Gastrocnemius medialis (tissue), 4 donors: ENCODE measurements around the gene GUCY1A1.

Experiments
- POLR2A ChIP-seq, 2 donors: fragments of 450-650 bp; IDR thresholded peaks; one replicate each; pipeline ENCODE4 v1.6.1; 2017; ENCODE audit warnings: antibody characterized with exemption in 2 of 2, mild to moderate bottlenecking in 2 of 2, moderate library complexity in 2 of 2
- TF ChIP-seq, protein P1 (sequence below), 5 experiments: fragments of 450-650 bp in 3 of 5; fragments of 200-600 bp in 2 of 5; sonication (generic) in 2 of 5; IDR thresholded peaks in 4 of 5; conservative IDR thresholded peaks in 1 of 5; 1 replicate in 4 of 5; 2 replicates in 1 of 5; pipeline ENCODE4 v1.5.1; 2016 to 2019; ENCODE audit warnings: antibody characterized with exemption in 5 of 5, mild to moderate bottlenecking in 3 of 5, moderate library complexity in 3 of 5

DNA sequence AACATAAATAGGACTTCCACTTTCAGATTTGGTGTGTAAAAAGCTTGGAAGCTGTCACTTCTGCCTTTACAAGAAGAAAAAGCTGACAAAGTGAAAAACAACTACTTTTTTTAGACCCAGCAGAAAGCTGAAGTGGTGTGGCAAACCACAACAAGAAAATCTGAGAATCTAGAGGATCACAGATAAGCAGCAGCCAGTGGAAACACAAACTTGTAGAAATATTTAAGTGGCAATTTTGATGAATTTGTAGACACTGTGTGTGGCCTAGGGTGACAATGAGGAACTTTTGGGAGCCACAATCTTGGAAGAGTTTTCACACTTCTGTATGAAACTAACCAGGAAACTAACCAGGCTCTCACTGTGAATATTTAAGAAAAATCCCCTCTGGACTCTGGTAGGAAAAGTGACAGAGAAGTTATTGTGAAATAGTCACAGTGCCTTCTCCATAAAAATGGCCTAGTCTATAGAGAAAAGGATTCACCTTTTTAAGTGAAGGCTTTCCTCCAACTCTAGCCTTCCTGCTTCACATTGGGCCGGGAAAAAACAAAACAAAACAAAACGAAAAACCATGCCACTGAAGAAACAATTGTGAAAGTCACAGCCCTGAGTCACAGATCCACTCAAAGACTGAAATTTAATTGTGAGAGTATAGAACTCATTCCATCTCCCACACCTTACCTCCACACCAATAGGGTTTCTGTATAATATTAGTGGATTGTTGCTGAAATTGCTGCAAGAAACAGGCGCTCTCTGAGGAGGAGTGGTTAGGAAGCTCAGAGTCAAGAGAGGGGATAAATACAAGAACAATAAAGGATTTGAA lies 26.7 kb upstream of the GUCY1A1 start:
- no peak for TF ChIP-seq POLR2A (IDR thresholded peaks at IDR 0.05)
- TF ChIP-seq, protein P1, sequence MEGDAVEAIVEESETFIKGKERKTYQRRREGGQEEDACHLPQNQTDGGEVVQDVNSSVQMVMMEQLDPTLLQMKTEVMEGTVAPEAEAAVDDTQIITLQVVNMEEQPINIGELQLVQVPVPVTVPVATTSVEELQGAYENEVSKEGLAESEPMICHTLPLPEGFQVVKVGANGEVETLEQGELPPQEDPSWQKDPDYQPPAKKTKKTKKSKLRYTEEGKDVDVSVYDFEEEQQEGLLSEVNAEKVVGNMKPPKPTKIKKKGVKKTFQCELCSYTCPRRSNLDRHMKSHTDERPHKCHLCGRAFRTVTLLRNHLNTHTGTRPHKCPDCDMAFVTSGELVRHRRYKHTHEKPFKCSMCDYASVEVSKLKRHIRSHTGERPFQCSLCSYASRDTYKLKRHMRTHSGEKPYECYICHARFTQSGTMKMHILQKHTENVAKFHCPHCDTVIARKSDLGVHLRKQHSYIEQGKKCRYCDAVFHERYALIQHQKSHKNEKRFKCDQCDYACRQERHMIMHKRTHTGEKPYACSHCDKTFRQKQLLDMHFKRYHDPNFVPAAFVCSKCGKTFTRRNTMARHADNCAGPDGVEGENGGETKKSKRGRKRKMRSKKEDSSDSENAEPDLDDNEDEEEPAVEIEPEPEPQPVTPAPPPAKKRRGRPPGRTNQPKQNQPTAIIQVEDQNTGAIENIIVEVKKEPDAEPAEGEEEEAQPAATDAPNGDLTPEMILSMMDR (IDR thresholded peaks at IDR 0.05 in 4 of 5, conservative IDR thresholded peaks at IDR 0.05 in 1 of 5) = no peak
